Measurements from ENCODE around the gene CTAG1A.

GRCh38 chrX:154598656-154599055, 13.7 kb downstream of the CTAG1A start:
- TF ChIP-seq POLR2AphosphoS5 (IDR thresholded peaks at IDR 0.05; ENCODE audit: low read depth, low read length) (no peak), TAF1 (IDR thresholded peaks at IDR 0.05; ENCODE audit: low read depth, low read length) (no peak), POLR2A (IDR thresholded peaks at IDR 0.05; ENCODE audit: low read depth, low read length) (no peak), PAX5 (IDR thresholded peaks at IDR 0.05; ENCODE audit: insufficient read depth, low read length, severe bottlenecking) (no peak), SPI1 (IDR thresholded peaks at IDR 0.05; ENCODE audit: low read depth, low read length) (no peak)

Measured in GM12891 (cell line).